HepG2 (cell line): ENCODE results near the gene WTAP. TPM values are rescaled to one million over a fixed set of nuclear protein-coding genes. Genes with fewer than 3 reads are reported as not detected.

Source experiments
- BRF2 ChIP-seq: sonication (generic); formaldehyde crosslinking; IDR thresholded peaks from 2 replicates; pipeline ENCODE4 v1.8.1; 2022; ENCODE audit warnings: mild to moderate bottlenecking, missing genetic modification reagents
- GZF1 ChIP-seq: sonication (generic); formaldehyde crosslinking; IDR thresholded peaks from 2 replicates; pipeline ENCODE4 v1.5.1; 2020; ENCODE audit warnings: mild to moderate bottlenecking, missing genetic modification reagents
- HOXA7 ChIP-seq: sonication (generic); formaldehyde crosslinking; IDR thresholded peaks from 2 replicates; pipeline ENCODE4 v1.8.1; 2022; ENCODE audit warnings: mild to moderate bottlenecking, missing genetic modification reagents, moderate library complexity
- KDM1A ChIP-seq: IDR thresholded peaks from 2 replicates; pipeline ENCODE4 v1.6.1; 2016; ENCODE audit warnings: missing compliant biosample characterization
- MZF1 ChIP-seq: sonication (generic); formaldehyde crosslinking; IDR thresholded peaks from 2 replicates; pipeline ENCODE4 v1.8.1; 2023; ENCODE audit warnings: mild to moderate bottlenecking, missing genetic modification reagents, borderline replicate concordance
- NBN ChIP-seq: fragments of 450-650 bp; conservative IDR thresholded peaks from 2 replicates; pipeline ENCODE4 v1.6.1; 2017
- NPAS2 ChIP-seq: sonication (generic); formaldehyde crosslinking; IDR thresholded peaks from 2 replicates; pipeline ENCODE4 v1.8.0; 2022; ENCODE audit warnings: mild to moderate bottlenecking, missing genetic modification reagents, borderline replicate concordance
- SNAPC2 ChIP-seq: sonication (generic); formaldehyde crosslinking; IDR thresholded peaks from 2 replicates; pipeline ENCODE4 v1.8.1; 2022; ENCODE audit warnings: mild to moderate bottlenecking, missing genetic modification reagents
- ZNF276 ChIP-seq: sonication (generic); formaldehyde crosslinking; IDR thresholded peaks from 2 replicates; pipeline ENCODE4 v1.4.0; 2020; ENCODE audit warnings: mild to moderate bottlenecking, low read depth, missing genetic modification reagents
- ZNF629 ChIP-seq: sonication (generic); formaldehyde crosslinking; conservative IDR thresholded peaks from 2 replicates; pipeline ENCODE4 v1.5.0; 2020; ENCODE audit warnings: missing genetic modification reagents
- ZNF674 ChIP-seq: sonication (generic); formaldehyde crosslinking; IDR thresholded peaks from 2 replicates; pipeline ENCODE4 v1.5.0; 2020; ENCODE audit warnings: low read depth, mild to moderate bottlenecking, missing genetic modification reagents
- ZNF737 ChIP-seq: sonication (generic); formaldehyde crosslinking; IDR thresholded peaks from 2 replicates; pipeline ENCODE4 v1.5.0; 2020; ENCODE audit warnings: missing genetic modification reagents, mild to moderate bottlenecking, borderline replicate concordance
- ZNF747 ChIP-seq: sonication (generic); formaldehyde crosslinking; IDR thresholded peaks from 2 replicates; pipeline ENCODE4 v1.8.1; 2023; ENCODE audit warnings: missing genetic modification reagents, mild to moderate bottlenecking, borderline replicate concordance
- ZNF782 ChIP-seq: sonication (generic); formaldehyde crosslinking; IDR thresholded peaks from 2 replicates; pipeline ENCODE4 v1.4.0; 2020; ENCODE audit warnings: missing genetic modification reagents, mild to moderate bottlenecking, borderline replicate concordance
- polyA plus RNA-seq, 8 experiments: library from polyadenylated mRNA; depleted of rRNA in 3 of 8; stranded (reverse) in 7 of 8; unstranded in 1 of 8; fragments of >200 nt; fragmentation: Illumina TruSeq in 4 of 8; extraction: Trizol in 4 of 8; gene quantifications; 2 replicates each; pipeline versions ENCODE4 v1.2.1 to v1.2.3, GENCODE V29; 2011 to 2016; ENCODE audit warnings: low read depth in 4 of 8, missing spikeins in 1 of 8, mixed read lengths in 1 of 8; ENCODE audit not compliant: insufficient read depth in 1 of 8
- total RNA-seq, 5 experiments: library from RNA; depleted of rRNA; stranded (reverse); fragments of >200 nt; fragmentation: Illumina TruSeq; extraction: Trizol; gene quantifications; 2 replicates each; pipeline ENCODE4 v1.2.3, GENCODE V29; 2016; ENCODE audit warnings: low read depth in 1 of 5
- TF ChIP-seq, protein P1 (sequence below): fragments of 450-650 bp; IDR thresholded peaks from 2 replicates; pipeline ENCODE4 v1.6.1; 2016
- TF ChIP-seq, protein P2 (sequence below): sonication (generic); formaldehyde crosslinking; IDR thresholded peaks from 2 replicates; pipeline ENCODE4 v1.4.0; 2020; ENCODE audit warnings: missing genetic modification reagents
- TF ChIP-seq, protein P3 (sequence below): sonication (generic); formaldehyde crosslinking; IDR thresholded peaks from 2 replicates; pipeline ENCODE4 v1.5.1; 2020; ENCODE audit warnings: mild to moderate bottlenecking, moderate library complexity, missing genetic modification reagents
- TF ChIP-seq, protein P4 (sequence below): sonication (generic); formaldehyde crosslinking; IDR thresholded peaks from 2 replicates; pipeline ENCODE4 v1.4.0; 2020; ENCODE audit warnings: low read depth, mild to moderate bottlenecking, missing genetic modification reagents

Gene WTAP
- total and polyA plus RNA-seq, 2 of the 13 experiments (the other 11 are each of a cell fraction or from before 2014, with no cell fraction given) = 31.6 to 167 TPM

DNA sequence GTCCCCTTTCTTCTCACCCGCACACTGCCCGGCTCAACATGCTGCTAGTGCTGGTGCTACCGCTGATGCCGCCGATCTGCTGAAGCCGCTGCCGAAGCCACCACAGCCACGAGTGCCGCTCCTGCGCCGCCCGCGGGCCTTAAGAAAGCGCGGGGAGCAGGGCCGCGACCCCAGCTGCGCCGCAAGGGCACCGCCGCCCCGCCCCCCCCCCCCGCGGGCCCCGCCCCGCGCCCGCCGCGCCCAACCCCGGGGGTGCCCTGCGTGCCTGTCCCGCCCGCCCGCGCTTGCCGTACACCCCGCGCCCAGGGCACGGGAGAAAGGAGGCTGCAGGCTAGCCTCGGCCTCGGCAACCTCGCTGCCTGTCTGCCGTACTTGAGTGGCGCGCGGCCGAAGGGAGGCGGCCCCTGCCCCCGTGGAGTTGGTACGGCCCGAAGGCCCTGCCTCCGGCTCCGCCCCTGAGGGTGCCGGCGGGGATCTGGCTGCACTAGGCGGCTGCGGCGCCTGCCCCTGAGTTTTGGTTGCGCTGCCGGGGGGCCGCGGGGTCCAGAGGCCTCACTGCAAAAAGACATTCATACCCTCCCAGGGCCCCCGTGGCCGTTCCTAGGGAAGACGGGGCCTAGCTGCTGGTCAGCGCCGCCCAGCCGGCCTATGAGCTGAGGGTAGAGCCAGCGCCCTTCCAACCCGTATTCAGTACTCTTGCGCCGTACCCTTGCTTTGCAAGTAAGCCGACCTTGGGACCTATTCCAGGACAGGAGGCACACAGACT, 34.0 kb upstream of the WTAP start, which contains the start of gene SOD2 (continued):
- peak; percentile 36; the same call in 1 of the 2 replicates for TF ChIP-seq ZNF782 (CRISPR knock-in tag)
- peak; percentile 56 for TF ChIP-seq GZF1 (CRISPR knock-in tag)
- TF ChIP-seq ZNF737 = peak; percentile 84; the same call in 1 of the 2 replicates
- TF ChIP-seq ZNF674 (CRISPR knock-in tag) = peak; percentile 39; the same call in 1 of the 2 replicates
- TF ChIP-seq ZNF629 (CRISPR knock-in tag) = 0 out of 2 replicates have a peak, but pooled peaks have one; percentile 28
- no peak for TF ChIP-seq NBN
- TF ChIP-seq, protein P1, sequence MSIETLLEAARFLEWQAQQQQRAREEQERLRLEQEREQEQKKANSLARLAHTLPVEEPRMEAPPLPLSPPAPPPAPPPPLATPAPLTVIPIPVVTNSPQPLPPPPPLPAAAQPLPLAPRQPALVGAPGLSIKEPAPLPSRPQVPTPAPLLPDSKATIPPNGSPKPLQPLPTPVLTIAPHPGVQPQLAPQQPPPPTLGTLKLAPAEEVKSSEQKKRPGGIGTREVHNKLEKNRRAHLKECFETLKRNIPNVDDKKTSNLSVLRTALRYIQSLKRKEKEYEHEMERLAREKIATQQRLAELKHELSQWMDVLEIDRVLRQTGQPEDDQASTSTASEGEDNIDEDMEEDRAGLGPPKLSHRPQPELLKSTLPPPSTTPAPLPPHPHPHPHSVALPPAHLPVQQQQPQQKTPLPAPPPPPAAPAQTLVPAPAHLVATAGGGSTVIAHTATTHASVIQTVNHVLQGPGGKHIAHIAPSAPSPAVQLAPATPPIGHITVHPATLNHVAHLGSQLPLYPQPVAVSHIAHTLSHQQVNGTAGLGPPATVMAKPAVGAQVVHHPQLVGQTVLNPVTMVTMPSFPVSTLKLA = no peak
- TF ChIP-seq, protein P2, sequence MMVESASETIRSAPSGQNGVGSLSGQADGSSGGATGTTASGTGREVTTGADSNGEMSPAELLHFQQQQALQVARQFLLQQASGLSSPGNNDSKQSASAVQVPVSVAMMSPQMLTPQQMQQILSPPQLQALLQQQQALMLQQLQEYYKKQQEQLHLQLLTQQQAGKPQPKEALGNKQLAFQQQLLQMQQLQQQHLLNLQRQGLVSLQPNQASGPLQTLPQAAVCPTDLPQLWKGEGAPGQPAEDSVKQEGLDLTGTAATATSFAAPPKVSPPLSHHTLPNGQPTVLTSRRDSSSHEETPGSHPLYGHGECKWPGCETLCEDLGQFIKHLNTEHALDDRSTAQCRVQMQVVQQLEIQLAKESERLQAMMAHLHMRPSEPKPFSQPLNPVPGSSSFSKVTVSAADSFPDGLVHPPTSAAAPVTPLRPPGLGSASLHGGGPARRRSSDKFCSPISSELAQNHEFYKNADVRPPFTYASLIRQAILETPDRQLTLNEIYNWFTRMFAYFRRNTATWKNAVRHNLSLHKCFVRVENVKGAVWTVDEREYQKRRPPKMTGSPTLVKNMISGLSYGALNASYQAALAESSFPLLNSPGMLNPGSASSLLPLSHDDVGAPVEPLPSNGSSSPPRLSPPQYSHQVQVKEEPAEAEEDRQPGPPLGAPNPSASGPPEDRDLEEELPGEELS (CRISPR knock-in tag) = peak; percentile 60; the same call in 1 of the 2 replicates
- peak; percentile 69; the same call in 1 of the 2 replicates for TF ChIP-seq MZF1
- TF ChIP-seq SNAPC2 = no peak; the same call in none of the 2 replicates
- TF ChIP-seq NPAS2 (CRISPR knock-in tag) = no peak
- TF ChIP-seq, protein P3, sequence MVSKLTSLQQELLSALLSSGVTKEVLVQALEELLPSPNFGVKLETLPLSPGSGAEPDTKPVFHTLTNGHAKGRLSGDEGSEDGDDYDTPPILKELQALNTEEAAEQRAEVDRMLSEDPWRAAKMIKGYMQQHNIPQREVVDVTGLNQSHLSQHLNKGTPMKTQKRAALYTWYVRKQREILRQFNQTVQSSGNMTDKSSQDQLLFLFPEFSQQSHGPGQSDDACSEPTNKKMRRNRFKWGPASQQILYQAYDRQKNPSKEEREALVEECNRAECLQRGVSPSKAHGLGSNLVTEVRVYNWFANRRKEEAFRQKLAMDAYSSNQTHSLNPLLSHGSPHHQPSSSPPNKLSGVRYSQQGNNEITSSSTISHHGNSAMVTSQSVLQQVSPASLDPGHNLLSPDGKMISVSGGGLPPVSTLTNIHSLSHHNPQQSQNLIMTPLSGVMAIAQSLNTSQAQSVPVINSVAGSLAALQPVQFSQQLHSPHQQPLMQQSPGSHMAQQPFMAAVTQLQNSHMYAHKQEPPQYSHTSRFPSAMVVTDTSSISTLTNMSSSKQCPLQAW (CRISPR knock-in tag) = peak; percentile 84
- 0 out of 2 replicates have a peak, but pooled peaks have one; percentile 10 for TF ChIP-seq BRF2 (CRISPR knock-in tag)
- peak; percentile 92; the same call in 1 of the 2 replicates for TF ChIP-seq ZNF747 (CRISPR knock-in tag)
- TF ChIP-seq HOXA7 = peak; percentile 75; the same call in 1 of the 2 replicates
- no peak for TF ChIP-seq ZNF276 (CRISPR knock-in tag)
- TF ChIP-seq, protein P4, sequence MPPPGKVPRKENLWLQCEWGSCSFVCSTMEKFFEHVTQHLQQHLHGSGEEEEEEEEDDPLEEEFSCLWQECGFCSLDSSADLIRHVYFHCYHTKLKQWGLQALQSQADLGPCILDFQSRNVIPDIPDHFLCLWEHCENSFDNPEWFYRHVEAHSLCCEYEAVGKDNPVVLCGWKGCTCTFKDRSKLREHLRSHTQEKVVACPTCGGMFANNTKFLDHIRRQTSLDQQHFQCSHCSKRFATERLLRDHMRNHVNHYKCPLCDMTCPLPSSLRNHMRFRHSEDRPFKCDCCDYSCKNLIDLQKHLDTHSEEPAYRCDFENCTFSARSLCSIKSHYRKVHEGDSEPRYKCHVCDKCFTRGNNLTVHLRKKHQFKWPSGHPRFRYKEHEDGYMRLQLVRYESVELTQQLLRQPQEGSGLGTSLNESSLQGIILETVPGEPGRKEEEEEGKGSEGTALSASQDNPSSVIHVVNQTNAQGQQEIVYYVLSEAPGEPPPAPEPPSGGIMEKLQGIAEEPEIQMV (CRISPR knock-in tag) = peak; percentile 37
- TF ChIP-seq KDM1A (CRISPR knock-in tag) = no peak
